ENCODE data around the gene MLH3.
A peak's percentile ranks its signal among the peaks of the same experiment; 100 is the strongest.

MLH3 gene

GRCh38 chr14:75090353-75090752, 39.1 kb upstream of the MLH3 start:
- no peak overlapping the region for H3K4me3 ChIP-seq
- no peak for DNase-seq (ENCODE audit: low read depth, low spot score)
- no peak overlapping the region; the same call in 1 of the 2 replicates for H3K27ac ChIP-seq
- no peak overlapping the region for H3K9ac ChIP-seq (ENCODE audit: insufficient read length)
- H3K36me3 ChIP-seq (ENCODE audit: insufficient read depth, low read length) = peaks cover 37% of the 10 kb centered on the region
- H3K9me3 ChIP-seq (ENCODE audit: low read depth, low read length) = no peaks in the 10 kb centered on the region
- TF ChIP-seq POLR2AphosphoS5 (IDR thresholded peaks at IDR 0.05; ENCODE audit: borderline replicate concordance, low read depth, low read length) (no peak), EZH2 (IDR thresholded peaks at IDR 0.05) (no peak), FOXP2 (optimal IDR thresholded peaks at IDR 0.05; ENCODE audit: control extremely low read depth, extremely low read length, insufficient read depth) (no peak)

- TF ChIP-seq POLR2AphosphoS5 (IDR thresholded peaks at IDR 0.05; ENCODE audit: borderline replicate concordance, low read depth, low read length) (no peak), EZH2 (IDR thresholded peaks at IDR 0.05) (no peak), FOXP2 (optimal IDR thresholded peaks at IDR 0.05; ENCODE audit: control extremely low read depth, extremely low read length, insufficient read depth) (no peak)
- no peak overlapping the region for H3K4me3 ChIP-seq
- no peak overlapping the region for H3K27ac ChIP-seq
- H3K9ac ChIP-seq (ENCODE audit: insufficient read length) = no peak overlapping the region
- peaks cover 41% of the 10 kb centered on the region for H3K36me3 ChIP-seq (ENCODE audit: insufficient read depth, low read length)
- no peaks in the 10 kb centered on the region for H3K9me3 ChIP-seq (ENCODE audit: low read depth, low read length)
- DNase-seq (ENCODE audit: low read depth, low spot score) = peak; percentile 61
These were observed 37.5 kb upstream of the MLH3 start for GRCh38 chr14:75088566-75089373.

- no peak overlapping the region for H3K27ac ChIP-seq
- H3K9ac ChIP-seq (ENCODE audit: insufficient read length) = no peak overlapping the region
- H3K36me3 ChIP-seq (ENCODE audit: insufficient read depth, low read length) = peaks cover 39% of the 10 kb centered on the region
- TF ChIP-seq FOXP2 (optimal IDR thresholded peaks at IDR 0.05; ENCODE audit: control extremely low read depth, extremely low read length, insufficient read depth) (no peak), EZH2 (IDR thresholded peaks at IDR 0.05) (no peak), POLR2AphosphoS5 (IDR thresholded peaks at IDR 0.05; ENCODE audit: borderline replicate concordance, low read depth, low read length) (no peak)
- no peak for DNase-seq (ENCODE audit: low read depth, low spot score)
- no peaks in the 10 kb centered on the region for H3K9me3 ChIP-seq (ENCODE audit: low read depth, low read length)
- H3K4me3 ChIP-seq = no peak overlapping the region
These were observed 36.9 kb upstream of the MLH3 start for GRCh38 chr14:75088153-75088552.

GRCh38 chr14:75084513-75084912, 33.2 kb upstream of the MLH3 start:
- Histone ChIP-seq H3K9ac (ENCODE audit: insufficient read length) (no peak overlapping the region), H3K36me3 (ENCODE audit: insufficient read depth, low read length) (peaks cover 34% of the 10 kb centered on the region), H3K9me3 (ENCODE audit: low read depth, low read length) (no peaks in the 10 kb centered on the region), H3K4me3 (no peak overlapping the region), H3K27ac (no peak overlapping the region)
- no peak for TF ChIP-seq POLR2AphosphoS5 (IDR thresholded peaks at IDR 0.05; ENCODE audit: borderline replicate concordance, low read depth, low read length)
- DNase-seq (ENCODE audit: low read depth, low spot score) = no peak

- no peak overlapping the region for H3K9ac ChIP-seq (ENCODE audit: insufficient read length)
- TF ChIP-seq EZH2 (IDR thresholded peaks at IDR 0.05) (no peak), FOXP2 (optimal IDR thresholded peaks at IDR 0.05; ENCODE audit: control extremely low read depth, extremely low read length, insufficient read depth) (no peak), POLR2AphosphoS5 (IDR thresholded peaks at IDR 0.05; ENCODE audit: borderline replicate concordance, low read depth, low read length) (no peak)
- no peak for DNase-seq (ENCODE audit: low read depth, low spot score)
- no peak overlapping the region for H3K27ac ChIP-seq
- no peaks in the 10 kb centered on the region for H3K9me3 ChIP-seq (ENCODE audit: low read depth, low read length)
- peaks cover 32% of the 10 kb centered on the region for H3K36me3 ChIP-seq (ENCODE audit: insufficient read depth, low read length)
- H3K4me3 ChIP-seq = no peak overlapping the region
These were observed 32.0 kb upstream of the MLH3 start for GRCh38 chr14:75083271-75083670.

- H3K27ac ChIP-seq = 0 out of 2 replicates have a peak overlapping the region, but pooled peaks have one; percentile 22
- no peak overlapping the region for H3K4me3 ChIP-seq
- TF ChIP-seq FOXP2 (optimal IDR thresholded peaks at IDR 0.05; ENCODE audit: control extremely low read depth, extremely low read length, insufficient read depth) = no peak
- TF ChIP-seq EZH2 (IDR thresholded peaks at IDR 0.05) = no peak
- TF ChIP-seq POLR2AphosphoS5 (IDR thresholded peaks at IDR 0.05; ENCODE audit: borderline replicate concordance, low read depth, low read length) = no peak
- no peaks in the 10 kb centered on the region for H3K9me3 ChIP-seq (ENCODE audit: low read depth, low read length)
- no peak overlapping the region for H3K9ac ChIP-seq (ENCODE audit: insufficient read length)
- H3K36me3 ChIP-seq (ENCODE audit: insufficient read depth, low read length) = peaks cover 20% of the 10 kb centered on the region; the same call in 1 of the 2 replicates
- no peak for DNase-seq (ENCODE audit: low read depth, low spot score)
These were observed 30.5 kb upstream of the MLH3 start for GRCh38 chr14:75081660-75082229.

- no peak for DNase-seq (ENCODE audit: low read depth, low spot score)
- Histone ChIP-seq H3K4me3 (no peak overlapping the region), H3K36me3 (ENCODE audit: insufficient read depth, low read length) (peaks cover 6% of the 10 kb centered on the region; the same call in 1 of the 2 replicates), H3K9me3 (ENCODE audit: low read depth, low read length) (no peaks in the 10 kb centered on the region), H3K27ac (no peak overlapping the region), H3K9ac (ENCODE audit: insufficient read length) (no peak overlapping the region)
- no peak for TF ChIP-seq FOXP2 (optimal IDR thresholded peaks at IDR 0.05; ENCODE audit: control extremely low read depth, extremely low read length, insufficient read depth)
These were observed 28.3 kb upstream of the MLH3 start for GRCh38 chr14:75079521-75079920.

- Histone ChIP-seq H3K27ac (no peak overlapping the region), H3K4me3 (no peak overlapping the region), H3K9me3 (ENCODE audit: low read depth, low read length) (no peaks in the 10 kb centered on the region), H3K9ac (ENCODE audit: insufficient read length) (no peak overlapping the region), H3K36me3 (ENCODE audit: insufficient read depth, low read length) (no peaks in the 10 kb centered on the region)
- TF ChIP-seq FOXP2 (optimal IDR thresholded peaks at IDR 0.05; ENCODE audit: control extremely low read depth, extremely low read length, insufficient read depth) = no peak
- DNase-seq (ENCODE audit: low read depth, low spot score) = no peak
These were observed 26.5 kb upstream of the MLH3 start for GRCh38 chr14:75077794-75078193.

GRCh38 chr14:75070383-75070782, 19.1 kb upstream of the MLH3 start:
- Histone ChIP-seq H3K9me3 (ENCODE audit: low read depth, low read length) (no peaks in the 10 kb centered on the region), H3K9ac (ENCODE audit: insufficient read length) (no peak overlapping the region), H3K36me3 (ENCODE audit: insufficient read depth, low read length) (no peaks in the 10 kb centered on the region), H3K27ac (no peak overlapping the region), H3K4me3 (no peak overlapping the region)
- no peak for DNase-seq (ENCODE audit: low read depth, low spot score)
- TF ChIP-seq EZH2 (IDR thresholded peaks at IDR 0.05) = no peak
- TF ChIP-seq POLR2AphosphoS5 (IDR thresholded peaks at IDR 0.05; ENCODE audit: borderline replicate concordance, low read depth, low read length) = no peak
- no peak for TF ChIP-seq FOXP2 (optimal IDR thresholded peaks at IDR 0.05; ENCODE audit: control extremely low read depth, extremely low read length, insufficient read depth)

All from SK-N-MC (cell line).